NCI-H526 treated with DMSO at 0.1 percent for 48 hours (cell line): Measurements from ENCODE around the gene ZNF319.
"Not testable (repeated sequence)": the region's sequence is repeated elsewhere in the genome, so short reads cannot be mapped to it uniquely, and the experiment has no call there.

Experiments used
- DNase-seq: peaks from one replicate; lab custom pipeline; 2025; lab: John Stamatoyannopoulos, UW

The ZNF319 gene

DNA sequence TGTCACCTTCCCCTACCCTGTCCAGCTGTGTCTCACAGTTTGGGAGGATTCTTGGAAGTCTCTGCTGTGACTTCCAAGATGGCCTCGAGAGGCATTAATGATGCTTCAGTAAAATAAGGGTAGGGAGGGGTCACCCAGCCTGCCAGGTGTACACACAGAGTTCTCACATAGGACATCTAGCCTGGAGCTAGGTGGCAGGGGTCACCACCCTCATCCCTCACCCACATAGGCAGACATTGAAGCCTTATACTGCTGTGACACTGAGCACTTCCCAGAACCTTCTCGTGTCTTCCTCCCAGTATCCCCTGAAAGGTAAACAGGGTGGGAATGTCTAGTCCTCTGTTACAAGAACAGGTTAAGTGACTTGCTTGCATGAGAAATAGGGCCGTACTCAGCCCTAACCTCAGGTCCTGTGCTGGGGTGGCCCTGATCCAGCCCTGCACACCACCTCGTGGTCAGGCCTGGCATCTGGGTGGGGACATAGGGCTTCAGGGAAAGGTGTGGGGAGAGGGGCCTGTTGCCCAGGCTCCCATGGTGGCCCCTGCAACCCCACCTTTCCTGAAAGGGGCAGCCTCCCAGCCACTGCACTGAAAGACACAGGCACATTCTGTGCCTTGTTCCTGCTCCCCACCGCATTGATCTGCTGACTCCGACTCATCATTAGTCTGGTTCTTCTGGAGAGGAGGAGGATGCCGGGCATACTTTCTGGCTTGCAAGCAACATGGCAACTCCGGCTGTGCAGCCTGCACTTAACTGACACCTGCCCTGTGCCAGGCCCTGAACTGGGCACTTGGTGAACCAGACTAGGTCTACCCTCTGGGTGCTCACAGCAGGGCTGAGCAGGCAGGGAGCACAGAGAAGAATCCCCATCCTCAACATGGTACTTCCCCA, 21.4 kb upstream of the ZNF319 start:
- DNase-seq, result no peak

DNA sequence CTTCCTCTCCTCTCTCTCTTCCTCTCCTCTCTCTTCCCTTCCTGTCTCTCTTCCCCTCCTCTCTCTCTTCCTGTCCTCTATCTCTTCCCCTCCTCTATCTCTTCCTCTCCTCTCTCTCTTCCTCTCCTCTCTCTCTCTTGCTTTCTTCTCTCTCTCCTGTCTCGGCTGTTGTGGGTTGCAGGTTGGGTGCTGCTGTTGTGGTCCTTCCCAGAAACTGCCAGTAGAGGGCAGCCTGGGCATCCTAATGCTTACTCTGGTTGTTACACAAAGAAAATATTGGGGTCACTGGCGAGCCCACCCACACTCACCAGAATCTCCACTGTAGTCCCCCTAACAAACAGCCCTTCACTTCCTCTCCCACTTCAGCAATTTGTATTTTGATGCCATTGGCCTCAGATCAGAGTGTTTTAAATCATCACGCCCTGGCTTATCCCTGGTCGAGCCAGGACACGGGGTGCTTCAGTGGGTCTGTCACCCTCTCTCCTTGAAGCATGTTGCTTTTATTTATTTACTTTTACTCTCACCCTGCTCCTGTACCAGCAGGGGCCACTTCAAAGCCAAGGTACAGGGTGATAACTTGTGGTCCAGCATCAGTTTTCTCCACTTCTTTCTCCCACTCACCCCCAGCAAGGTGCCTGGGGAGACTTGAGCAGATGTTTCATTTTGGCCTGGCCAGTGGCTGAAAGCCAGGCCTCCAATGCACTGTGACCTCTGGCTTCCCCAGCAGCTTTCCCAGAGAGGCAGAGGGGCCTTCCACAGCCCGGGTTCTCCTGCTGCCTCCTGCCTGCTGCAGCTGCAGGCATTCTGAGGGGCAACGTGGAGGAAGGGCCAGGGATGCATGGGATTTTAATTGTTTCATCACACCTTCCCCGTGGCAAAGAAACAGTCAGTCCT, 20.4 kb upstream of the ZNF319 start:
- no peak for DNase-seq

DNA sequence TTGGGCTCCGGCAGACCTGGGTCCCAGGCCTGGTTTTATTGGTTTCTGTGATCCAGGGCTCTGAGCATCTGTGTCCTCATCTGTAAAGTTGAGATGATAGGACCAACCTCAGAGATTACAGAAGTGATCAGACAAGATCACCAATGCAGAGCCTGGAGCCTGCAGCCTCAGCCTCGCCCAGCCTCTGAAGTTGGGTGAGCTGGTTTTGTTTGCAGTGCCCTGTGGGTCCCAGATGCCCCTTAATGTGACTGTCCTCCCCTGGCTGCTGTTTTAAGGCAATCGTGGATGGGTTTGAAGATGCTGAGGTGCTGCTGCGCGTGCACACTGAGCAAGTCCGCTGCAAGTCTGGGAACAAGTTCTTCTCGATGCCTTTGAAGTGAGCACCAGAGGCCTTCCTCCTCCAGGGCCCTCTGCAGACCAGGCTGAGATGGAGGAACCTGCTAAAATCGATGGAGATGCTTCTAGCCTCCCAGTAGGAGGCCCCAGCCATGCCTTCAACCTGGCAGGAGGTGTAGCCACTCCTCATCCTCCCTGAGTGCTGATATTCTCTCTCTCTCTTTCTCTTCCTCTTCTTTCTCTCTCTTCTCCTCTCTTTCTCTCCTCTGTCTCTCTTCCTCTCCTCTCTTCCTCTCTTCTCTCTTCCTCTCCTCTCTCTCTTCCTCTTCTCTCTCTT, 19.5 kb upstream of the ZNF319 start:
- DNase-seq, result no peak

DNA sequence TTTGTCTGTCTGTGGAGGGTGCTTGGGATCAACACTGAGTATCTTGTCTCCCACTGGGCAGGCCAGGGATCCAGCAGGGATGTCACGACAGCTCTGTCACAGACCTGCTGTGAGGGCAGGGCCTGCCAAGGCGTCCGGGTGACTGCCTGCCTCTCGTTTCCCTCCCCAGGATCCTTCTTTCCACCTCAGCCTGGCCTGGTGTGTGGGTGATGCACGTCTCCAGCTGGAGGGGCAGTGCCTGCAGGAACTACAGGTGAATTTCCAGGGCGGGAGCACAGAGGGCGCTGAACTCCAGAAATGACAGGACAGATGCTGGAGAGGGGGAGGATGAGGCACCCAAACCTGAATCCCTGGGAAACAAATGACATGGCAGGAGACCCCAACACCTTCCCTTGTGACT, 18.3 kb upstream of the ZNF319 start:
- no peak for DNase-seq

DNA sequence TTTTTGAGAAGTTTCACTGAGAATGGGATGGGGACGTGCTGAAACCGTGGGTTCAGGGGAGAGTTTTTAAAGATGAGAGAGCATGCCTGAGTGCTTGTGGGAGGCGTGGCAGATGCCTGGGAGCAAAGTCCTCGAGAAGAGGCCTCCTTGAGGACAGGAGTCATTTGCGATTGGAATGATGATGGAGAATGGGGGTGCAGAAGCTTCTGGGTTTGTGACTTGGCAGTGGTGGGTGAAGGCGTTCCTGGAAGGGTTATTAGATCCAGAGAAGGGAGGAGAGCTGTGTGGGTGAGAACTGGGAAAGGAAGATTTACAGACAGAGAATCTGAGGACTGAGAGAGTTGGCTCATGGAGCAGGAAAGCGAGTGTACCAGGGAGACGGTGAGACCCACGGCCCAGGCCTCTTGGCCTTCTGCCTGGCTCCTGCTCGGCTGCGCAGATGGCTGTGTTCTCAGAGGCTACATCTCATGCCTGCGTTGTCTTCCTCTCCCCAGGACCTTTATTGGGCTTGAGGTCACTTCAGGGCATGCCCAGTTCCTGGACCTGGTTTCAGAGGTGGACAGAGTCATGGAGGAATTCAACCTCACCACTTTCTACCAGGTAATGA, 16.5 kb upstream of the ZNF319 start:
- no peak for DNase-seq

DNA sequence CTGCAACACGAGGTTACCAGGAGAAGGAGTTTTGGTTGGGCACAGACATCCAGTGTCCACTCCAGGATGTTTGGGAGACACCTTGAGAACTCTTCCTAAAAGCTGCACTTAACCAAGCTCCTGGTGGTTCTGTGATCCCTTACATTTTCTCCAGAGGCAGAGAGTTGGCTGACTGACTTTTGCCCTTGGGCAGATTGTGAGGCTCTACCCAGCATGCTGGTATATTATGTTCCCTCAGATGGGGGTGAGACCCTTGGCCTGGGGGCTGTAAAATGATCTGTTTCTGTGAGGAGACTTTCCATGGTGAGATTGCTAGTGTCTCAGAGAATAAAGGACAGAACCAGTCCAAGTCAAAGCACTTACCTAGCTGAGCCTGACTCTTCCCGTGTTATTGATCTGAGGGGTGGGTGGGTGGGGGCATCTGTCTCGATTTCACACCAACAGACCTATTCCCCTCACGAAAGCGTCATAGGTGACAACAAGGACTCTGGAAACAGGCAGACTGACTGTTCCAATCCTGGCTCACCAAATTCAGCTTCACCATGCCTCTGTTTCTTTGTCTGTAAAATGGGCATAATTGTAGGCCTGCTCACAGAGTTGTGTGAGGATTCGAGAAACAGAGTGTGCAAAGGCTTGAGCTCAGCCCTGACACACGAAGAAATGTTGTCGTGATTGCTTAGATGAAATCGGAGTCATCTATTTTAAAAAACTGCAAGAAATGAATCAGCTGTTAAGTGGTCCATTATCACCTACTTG, 12.9 kb upstream of the ZNF319 start:
- no peak for DNase-seq

DNA sequence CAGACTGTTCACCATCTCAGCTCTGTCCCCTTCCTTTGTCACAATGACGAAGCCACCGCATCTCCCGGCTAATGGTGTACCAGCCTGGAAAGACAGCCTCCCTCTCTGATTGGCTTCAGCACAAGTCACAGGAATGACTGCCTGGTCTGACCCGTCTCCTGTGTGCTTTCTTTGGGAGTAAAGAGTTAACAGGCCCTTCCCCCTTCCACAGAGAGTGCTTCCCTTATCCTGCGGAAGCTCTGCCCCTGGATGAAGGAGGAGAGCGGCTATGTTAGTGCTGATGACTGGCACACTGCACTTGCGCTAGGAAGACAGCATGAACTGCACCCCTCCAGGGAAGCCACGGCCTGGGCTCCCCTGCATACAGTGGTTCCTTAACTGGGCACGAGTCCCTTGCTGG, 12.0 kb upstream of the ZNF319 start:
- no peak for DNase-seq

DNA sequence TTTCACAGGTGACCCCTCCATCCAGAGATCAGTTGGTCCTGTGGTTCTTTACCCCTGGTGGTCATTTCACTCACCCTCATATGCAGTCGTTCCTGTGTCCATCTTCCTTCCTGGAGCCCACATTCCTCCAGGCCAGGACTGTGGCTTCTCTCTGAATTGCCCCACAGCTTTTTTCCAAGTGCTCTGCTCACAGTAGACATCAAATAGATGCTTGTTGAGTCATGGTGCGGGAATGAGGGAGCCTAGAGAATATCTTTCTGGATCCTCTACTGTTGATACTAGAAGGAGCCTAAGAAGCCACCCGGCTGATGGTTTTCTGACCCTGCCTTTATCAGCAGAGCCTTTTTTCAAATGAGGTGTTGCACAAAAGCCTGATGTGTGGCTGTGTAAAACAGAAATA, 11.2 kb upstream of the ZNF319 start:
- no peak for DNase-seq

DNA sequence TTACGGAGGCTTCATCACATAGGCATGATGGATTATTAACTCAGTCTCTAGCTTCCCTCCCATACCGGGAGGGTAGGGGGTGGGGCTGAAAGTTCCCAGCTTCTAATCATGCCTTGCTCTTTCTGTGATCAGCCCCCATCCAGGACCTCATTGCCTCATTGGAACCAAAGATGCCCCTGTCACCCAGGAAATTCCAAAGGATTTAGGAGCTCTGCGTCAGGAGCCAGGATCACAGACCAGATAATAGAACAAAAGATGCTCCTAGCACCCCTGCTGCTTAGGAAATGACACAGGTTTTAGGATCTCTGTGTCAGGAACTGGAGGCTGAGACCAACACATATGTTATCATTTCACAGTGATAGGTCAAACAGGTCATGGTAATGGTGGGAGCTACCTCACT, 10.4 kb upstream of the ZNF319 start:
- DNase-seq, result no peak

DNA sequence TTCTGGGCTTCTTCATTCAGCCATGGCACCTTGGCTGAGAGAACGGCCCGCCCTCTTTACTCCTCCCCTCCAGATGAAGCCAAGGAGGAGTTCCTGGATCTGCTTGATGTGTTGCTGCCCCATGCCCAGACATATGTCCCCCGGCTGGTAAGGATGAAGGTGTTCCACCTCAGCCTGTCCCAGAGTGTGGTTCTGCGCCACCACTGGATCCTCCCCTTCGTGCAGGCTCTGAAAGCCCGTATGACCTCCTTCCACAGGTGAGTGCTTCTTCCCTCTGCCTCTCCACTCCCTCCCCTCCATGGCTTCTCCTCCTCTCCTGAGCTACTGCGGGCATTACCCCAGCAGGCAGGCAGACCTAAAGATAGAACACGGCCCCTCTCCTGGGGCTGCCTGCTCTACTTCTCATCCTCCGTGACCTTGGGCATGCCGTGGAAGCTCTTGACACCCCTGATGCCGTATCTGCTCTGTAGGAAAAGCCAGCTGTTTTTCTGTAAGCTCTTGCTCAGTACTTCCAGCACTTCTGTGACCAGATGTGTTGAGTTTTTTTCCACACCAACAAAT, 9.5 kb upstream of the ZNF319 start:
- no peak for DNase-seq

DNA sequence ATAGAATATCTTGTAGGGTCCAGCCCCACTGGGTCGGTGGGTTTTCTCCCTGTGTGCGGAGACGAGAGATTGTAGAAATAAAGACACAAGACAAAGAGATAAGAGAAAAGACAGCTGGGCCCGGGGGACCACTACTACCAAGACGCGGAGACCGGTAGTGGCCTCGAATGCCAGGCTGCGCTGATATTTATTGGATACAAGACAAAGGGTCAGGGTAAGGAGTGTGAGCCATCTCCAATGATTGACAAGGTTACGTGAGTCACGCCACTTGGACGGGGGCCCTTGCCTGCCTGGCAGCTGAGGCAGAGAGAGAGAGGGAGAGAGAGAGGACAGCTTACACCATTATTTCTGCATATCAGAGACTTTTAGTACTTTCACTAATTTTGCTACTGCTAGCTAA, 4.3 kb upstream of the ZNF319 start:
- DNase-seq, result not testable (repeated sequence)

DNA sequence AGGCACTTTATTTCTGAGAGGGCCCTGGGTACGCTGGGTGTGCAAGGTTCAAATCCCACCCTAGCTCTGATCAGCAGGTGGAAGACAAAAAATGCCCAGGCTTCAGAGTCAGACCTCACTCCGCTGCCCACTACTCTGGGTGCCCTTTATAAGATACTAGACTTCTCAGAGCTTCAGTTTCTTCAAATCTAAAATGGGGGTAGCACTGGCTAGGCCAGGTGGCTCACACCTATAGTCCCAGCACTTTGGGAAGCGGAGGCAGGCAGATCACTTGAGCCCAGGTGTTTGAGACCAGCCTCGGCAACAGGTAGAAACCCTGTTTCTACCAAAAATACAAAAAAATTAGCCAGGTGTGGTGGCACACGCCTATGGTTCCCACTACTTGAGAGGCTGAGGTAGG, 2.5 kb upstream of the ZNF319 start:
- no peak for DNase-seq

DNA sequence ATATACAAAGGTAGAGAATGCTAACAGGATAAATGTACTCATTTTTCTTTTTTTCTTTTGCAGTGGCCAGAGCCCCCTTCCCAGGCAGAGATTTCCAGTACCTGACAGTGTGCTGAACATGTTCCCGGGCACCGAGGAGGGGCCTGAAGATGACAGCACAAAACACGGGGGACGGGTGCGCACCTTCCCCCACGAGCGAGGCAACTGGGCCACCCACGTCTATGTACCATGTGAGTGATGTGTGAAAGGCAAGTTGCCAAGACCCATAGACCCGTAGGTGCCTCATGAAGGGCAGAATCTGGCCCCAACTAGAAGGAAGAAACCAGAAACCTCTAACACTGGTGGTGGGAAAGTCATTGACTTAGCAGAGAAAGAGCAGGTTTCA, 1.9 kb upstream of the ZNF319 start:
- DNase-seq, result no peak

DNA sequence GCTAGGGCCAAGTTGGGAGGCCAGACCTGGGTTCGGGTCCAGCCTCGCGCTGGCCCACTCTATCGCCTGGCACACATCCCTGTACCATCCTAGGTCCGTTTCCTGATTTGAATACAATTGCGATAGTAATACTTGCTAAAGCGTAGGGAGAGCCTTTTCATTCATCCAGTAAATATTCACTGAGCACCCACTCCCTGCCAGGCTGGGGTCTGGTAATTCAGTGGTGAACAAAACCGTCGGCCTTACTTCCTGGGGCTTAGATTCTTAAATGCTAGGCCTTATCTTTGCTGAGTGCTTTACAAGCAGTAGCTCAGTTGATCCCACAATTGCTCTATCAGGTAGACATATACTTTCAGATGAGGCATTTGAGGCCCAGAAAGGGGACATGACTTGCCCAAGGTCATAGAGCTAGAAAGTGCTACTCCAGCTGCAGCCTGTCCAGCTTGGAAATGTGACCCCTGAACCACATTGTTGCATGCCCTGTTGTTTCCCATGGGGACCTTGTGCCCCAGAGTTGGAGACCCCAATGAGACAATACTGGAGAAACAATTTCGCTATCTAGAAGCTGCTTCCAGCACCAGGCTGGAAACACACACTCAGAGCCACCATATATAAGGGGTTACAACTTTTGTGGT, 1.4 kb upstream of the ZNF319 start:
- DNase-seq, result no peak

DNA sequence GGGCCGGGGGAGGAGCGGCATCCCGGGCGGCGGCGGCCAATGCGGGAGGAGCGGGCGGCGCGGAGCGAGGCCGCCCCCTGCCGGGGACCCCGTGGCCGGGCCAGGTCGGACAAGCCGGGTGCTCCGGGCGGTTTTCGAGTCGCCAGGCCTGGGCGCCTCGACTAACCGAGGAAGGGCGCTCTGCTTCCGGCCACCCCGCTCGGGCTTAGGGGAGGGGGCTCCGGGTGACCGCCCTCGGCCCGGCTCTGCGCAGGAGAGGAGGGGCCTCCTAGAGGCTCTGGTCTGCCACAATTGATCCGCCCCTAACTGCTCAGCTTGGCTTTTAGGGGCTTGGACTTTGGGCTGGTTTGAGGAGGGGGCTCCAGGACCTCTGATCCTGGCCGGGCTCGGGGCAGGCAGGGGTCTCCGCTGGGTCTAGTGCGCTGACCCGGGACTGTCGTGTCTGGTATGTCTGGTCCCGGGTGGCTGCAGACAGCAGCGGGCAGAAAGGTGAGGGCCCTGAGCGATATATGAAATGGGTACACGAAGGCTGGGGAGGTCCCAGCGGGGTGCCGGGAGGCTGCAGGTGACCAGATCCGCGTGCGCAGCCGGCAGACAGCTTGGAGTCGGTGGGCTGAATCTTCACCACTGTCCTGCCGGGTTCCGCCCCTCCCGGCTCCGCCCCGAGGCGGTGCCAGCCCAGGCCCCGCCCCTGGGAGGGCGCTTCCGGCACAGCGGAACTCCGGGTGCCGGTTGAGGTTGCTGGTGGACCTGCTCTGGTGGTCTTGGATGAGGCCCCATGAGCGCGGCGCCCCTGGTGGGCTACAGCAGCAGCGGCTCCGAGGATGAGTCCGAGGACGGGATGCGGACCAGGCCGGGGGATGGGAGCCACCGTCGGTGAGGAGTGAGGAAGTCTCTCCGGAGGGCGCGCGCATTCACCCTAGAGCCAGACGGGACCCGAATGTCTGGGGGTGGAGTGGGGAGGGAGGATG, 519 bp upstream of the ZNF319 start, which contains the start of gene USB1:
USB1 (plus strand) TSS at position 702 of the 971 bp plus-strand sequence; CDS start at position 779, 77 bp downstream.
- peak; percentile 34 for DNase-seq

DNA sequence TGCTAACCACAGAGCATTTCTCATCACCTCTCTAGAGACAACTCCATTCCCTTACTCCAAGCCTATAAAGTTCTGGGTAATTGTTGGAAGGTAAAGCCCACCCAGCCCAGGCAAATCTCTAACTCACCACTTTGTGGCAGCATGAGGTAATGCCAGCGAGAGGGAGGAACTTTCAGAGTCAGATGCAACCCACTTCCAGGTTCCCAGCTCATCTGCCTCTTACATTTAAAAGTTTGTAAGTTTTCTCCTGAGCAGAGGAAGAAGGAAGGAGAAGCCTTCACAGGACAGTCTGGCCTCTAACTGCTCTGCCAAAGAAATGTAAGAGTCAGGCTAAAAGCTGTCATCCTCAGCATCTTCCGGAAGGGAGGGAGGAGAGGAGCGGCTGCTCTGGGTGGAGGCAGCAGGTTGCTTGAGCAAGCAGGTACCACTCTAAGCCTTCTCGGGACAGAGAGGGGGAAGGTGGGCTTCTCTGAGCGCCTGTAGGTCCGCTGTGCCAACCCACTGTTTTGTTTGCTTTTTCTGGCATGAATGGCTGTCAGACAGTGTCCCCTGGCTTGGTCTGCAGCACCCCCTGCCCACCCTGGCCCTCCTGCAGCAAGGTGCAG, 1.0 kb downstream of the ZNF319 start:
- DNase-seq, result no peak

DNA sequence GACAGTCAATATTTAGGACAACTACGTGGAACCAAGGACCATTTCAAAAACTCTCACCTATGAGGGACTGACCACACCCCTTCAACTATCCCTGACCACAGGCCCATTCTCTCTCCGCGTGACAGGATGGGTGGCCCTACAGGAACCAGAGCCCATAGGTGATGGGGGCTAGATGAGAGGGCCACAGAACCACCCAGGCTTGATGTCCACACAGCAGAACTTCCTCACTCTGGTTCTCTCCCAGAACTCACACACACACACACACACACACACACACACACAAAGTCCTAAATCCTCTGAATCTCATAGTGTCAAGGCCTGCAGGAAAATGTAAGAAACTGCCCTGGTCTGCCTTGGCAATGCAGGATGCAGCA, 1.5 kb downstream of the ZNF319 start:
- DNase-seq, result no peak

DNA sequence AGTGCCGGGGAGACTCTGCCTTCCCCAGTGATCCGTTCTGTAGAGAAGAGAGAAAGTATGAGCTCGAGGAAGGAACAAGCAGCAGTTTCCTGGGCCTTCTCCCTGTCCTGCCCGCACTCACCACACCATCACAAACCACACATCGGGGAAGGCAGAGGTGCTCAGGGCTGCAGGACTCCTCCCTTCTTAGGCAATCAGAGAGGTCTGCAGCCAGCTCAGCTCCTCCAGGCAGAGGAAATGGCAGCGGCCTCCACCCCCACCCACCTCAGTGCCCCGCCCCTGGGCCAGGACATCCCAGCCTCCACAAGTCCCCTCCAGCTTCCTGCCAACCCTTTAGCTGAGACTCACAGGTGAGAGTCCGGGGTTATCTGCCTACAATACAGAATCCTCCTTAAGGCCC, 2.0 kb downstream of the ZNF319 start:
- no peak for DNase-seq
